ENCODE results near the gene MGAT4D. TPM values are rescaled to one million over a fixed set of nuclear protein-coding genes. Genes with fewer than 3 reads are reported as not detected.

Gene MGAT4D
- total and polyA plus RNA-seq, 2 experiments from 2014 or later: not detected

GRCh38 chr4:140406292-140406691 is 91.8 kb downstream of the MGAT4D start (continued):
- no peak for TF ChIP-seq NANOG (IDR thresholded peaks at IDR 0.05; ENCODE audit: borderline replicate concordance)

GRCh38 chr4:140400111-140400510 is 98.0 kb downstream of the MGAT4D start:
- Histone ChIP-seq H4K20me1 (replicated peaks; ENCODE audit: insufficient read depth) (no peaks in the 10 kb centered on the region), H2AFZ (no peak overlapping the region), H3K4me3 (no peak overlapping the region), H3K9me2 (ENCODE audit: insufficient read depth) (no peaks in the 10 kb centered on the region), H3K4me2 (no peak overlapping the region), H3F3A (replicated peaks; ENCODE audit: low read depth) (no peaks in the 10 kb centered on the region), H3K27me3 (ENCODE audit: insufficient read depth) (no peaks in the 10 kb centered on the region), H3K27ac (ENCODE audit: low read depth) (no peak overlapping the region), H3K4me1 (ENCODE audit: insufficient read depth) (no peaks in the 10 kb centered on the region), H3K36me3 (ENCODE audit: insufficient read depth) (no peaks in the 10 kb centered on the region), H3K79me2 (replicated peaks; ENCODE audit: insufficient read depth) (no peaks in the 10 kb centered on the region)
- H3K36me3 Mint-ChIP-seq (ENCODE audit: low read depth): no peaks in the 10 kb centered on the region
- DNase-seq (ENCODE audit: low spot score): no peak
- no peaks in the 10 kb centered on the region for H3K9me3 Mint-ChIP-seq
- no peak overlapping the region for H3K27ac Mint-ChIP-seq
- TF ChIP-seq STAT1 (IDR thresholded peaks at IDR 0.05; ENCODE audit: unreplicated experiment) (no peak), ETS1 (IDR thresholded peaks at IDR 0.05) (no peak), CREB1 (CRISPR knock-in tag; IDR thresholded peaks at IDR 0.05; ENCODE audit: low read depth) (no peak), EZH2 (IDR thresholded peaks at IDR 0.05; ENCODE audit: low read depth, unreplicated experiment) (no peak), ZNF331 (CRISPR knock-in tag; IDR thresholded peaks at IDR 0.05; ENCODE audit: low read depth) (no peak), ZNF462 (CRISPR knock-in tag; IDR thresholded peaks at IDR 0.05) (no peak), REST (IDR thresholded peaks at IDR 0.05; ENCODE audit: unreplicated experiment) (no peak), POLR2AphosphoS5 (IDR thresholded peaks at IDR 0.05; ENCODE audit: low read depth) (no peak), ZNF114 (CRISPR knock-in tag; IDR thresholded peaks at IDR 0.05) (no peak), CTCF (conservative IDR thresholded peaks at IDR 0.05; ENCODE audit: low read depth in 2 of 2) (no peak), NANOG (IDR thresholded peaks at IDR 0.05; ENCODE audit: borderline replicate concordance) (no peak), EZH2phosphoT487 (IDR thresholded peaks at IDR 0.05; ENCODE audit: unreplicated experiment) (no peak), JUNB (IDR thresholded peaks at IDR 0.05; ENCODE audit: unreplicated experiment) (no peak)
- no peak overlapping the region for H3K4me3 Mint-ChIP-seq
- H3K27me3 Mint-ChIP-seq (ENCODE audit: insufficient read depth, low read depth, poor library complexity): no peaks in the 10 kb centered on the region
- H3K4me1 Mint-ChIP-seq: no peaks in the 10 kb centered on the region
- ATAC-seq: no peak

Measured in GM23338 (cell line).